Tibial nerve (tissue), 4 donors: ENCODE data around the gene CNEP1R1. TPM values are rescaled to one million over a fixed set of nuclear protein-coding genes. Genes with fewer than 3 reads are reported as not detected.
A peak's percentile ranks its signal among the peaks of the same experiment; 100 is the strongest.

ENCODE experiments used
- DNase-seq, 2 donors: peaks; one replicate each; pipeline ENCODE4 v3.0.0-alpha.2; 2019; ENCODE audit warnings: low spot score in 2 of 2
- H3K27ac ChIP-seq, 4 donors: fragments of 200-600 bp; sonication (generic) in 3 of 4; one replicate each; pipeline ENCODE4 v1.5.1; 2017 to 2019; ENCODE audit warnings: mild to moderate bottlenecking in 1 of 4
- H3K27me3 ChIP-seq, 2 donors: fragments of 200-600 bp; sonication (generic) in 1 of 2; one replicate each; pipeline versions ENCODE4 v1.5.1 to v1.6.0; 2017 to 2019
- H3K36me3 ChIP-seq, 3 donors: fragments of 200-600 bp; sonication (generic); one replicate each; pipeline ENCODE4 v1.5.1; 2018 to 2019
- H3K4me1 ChIP-seq, 4 donors: fragments of 200-600 bp; sonication (generic) in 3 of 4; one replicate each; pipeline ENCODE4 v1.5.1; 2017 to 2019
- H3K4me3 ChIP-seq, 4 donors: fragments of 200-600 bp; sonication (generic) in 3 of 4; one replicate each; pipeline ENCODE4 v1.5.1; 2017 to 2019; ENCODE audit warnings: mild to moderate bottlenecking in 1 of 4, moderate library complexity in 1 of 4
- H3K9me3 ChIP-seq, 4 donors: fragments of 200-600 bp; sonication (generic) in 3 of 4; one replicate each; pipeline ENCODE4 v1.5.1; 2017 to 2019
- CTCF ChIP-seq, 5 experiments: fragments of 200-600 bp in 3 of 5; fragments of 450-650 bp in 2 of 5; sonication (generic) in 3 of 5; IDR thresholded peaks; one replicate each; pipeline ENCODE4 v1.5.1; 2016 to 2019; ENCODE audit warnings: antibody characterized with exemption in 5 of 5, mild to moderate bottlenecking in 3 of 5, moderate library complexity in 2 of 5
- EP300 ChIP-seq, 2 donors: sonication (generic); formaldehyde crosslinking; IDR thresholded peaks; one replicate each; pipeline ENCODE4 v1.6.1; 2017; ENCODE audit warnings: antibody characterized with exemption in 2 of 2, mild to moderate bottlenecking in 1 of 2
- POLR2A ChIP-seq, 2 donors: fragments of 450-650 bp; IDR thresholded peaks; one replicate each; pipeline ENCODE4 v1.6.1; 2017; ENCODE audit warnings: antibody characterized with exemption in 2 of 2, mild to moderate bottlenecking in 2 of 2, moderate library complexity in 2 of 2
- WGBS, 2 donors: methylation state at CpG; one replicate each; pipeline ENCODE4 v1.1.5; 2018; 5-methylcytosine and 5-hydroxymethylcytosine counted together
- total RNA-seq, 4 donors: library from RNA; depleted of rRNA; stranded (reverse); fragments of >200 nt; gene quantifications; one replicate each; pipeline ENCODE4 v1.1.0, GENCODE V29; 2016

The CNEP1R1 gene
- total RNA-seq, 4 donors from 2014 or later = 5.3 to 23.2 (median 10.2) TPM

DNA sequence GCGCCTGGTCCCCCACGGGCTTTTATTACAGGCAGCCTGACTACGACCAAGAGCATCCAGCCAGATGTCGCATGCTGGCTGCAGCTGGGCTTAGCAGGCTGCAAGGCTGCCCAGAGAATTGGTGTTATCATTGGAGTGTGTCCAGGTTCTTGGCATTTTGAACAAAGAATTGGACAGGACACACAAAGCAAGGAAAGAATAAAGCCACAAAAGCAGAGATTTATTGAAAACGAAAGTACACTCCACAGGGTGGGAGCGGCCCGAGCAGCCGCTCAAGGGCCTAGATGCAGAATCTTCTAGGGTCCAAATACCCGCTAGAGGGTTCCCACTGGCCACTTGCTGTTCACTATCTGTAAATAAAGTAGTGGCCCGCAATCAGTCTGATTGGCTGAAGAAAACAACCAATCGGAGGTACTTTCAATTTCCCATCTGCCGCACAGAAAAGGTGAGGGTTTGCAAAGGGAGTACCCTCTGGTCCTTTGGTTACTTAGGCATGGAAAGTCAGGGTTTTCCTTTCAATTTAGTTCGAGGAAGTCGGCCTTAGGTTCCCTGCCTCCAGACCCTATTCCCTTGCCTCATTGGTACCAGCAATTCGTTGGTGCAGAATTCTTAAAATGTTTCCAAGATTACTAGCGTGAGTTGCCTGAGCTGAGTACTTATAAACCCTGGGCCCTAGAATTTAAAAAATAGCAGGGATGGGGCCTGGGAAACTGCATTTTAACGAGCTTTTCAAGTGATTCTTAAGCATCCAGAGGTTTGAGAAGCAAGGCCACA is 38.5 kb upstream of the CNEP1R1 start:
- Histone ChIP-seq H3K4me1 (no peaks in the 10 kb centered on the region), H3K9me3 (no peaks in the 10 kb centered on the region), H3K36me3 (no peaks in the 10 kb centered on the region), H3K4me3 (peak overlapping the region in 1 of 4 donors; percentile 17), H3K27me3 (no peaks in the 10 kb centered on the region), H3K27ac (peak overlapping the region in 1 of 4 donors; percentile 43)
- WGBS, 2 donors = 64 to 67% methylated on average over 17 of the region's 17 CpGs
- DNase-seq = no peak
- TF ChIP-seq CTCF (IDR thresholded peaks at IDR 0.05) = no peak

- DNase-seq = no peak
- no peaks in the 10 kb centered on the region for H3K4me1 ChIP-seq
- WGBS, 2 donors = 85 to 88% methylated on average over 5 of the region's 5 CpGs
- no peak overlapping the region for H3K27ac ChIP-seq
- H3K36me3 ChIP-seq = no peaks in the 10 kb centered on the region
- no peaks in the 10 kb centered on the region for H3K9me3 ChIP-seq
- H3K27me3 ChIP-seq = no peaks in the 10 kb centered on the region
- TF ChIP-seq CTCF (IDR thresholded peaks at IDR 0.05) (no peak), POLR2A (IDR thresholded peaks at IDR 0.05) (no peak), EP300 (IDR thresholded peaks at IDR 0.05) (no peak)
- no peak overlapping the region for H3K4me3 ChIP-seq
These were observed 37.6 kb upstream of the CNEP1R1 start for GRCh38 chr16:49987381-49987780.

DNA sequence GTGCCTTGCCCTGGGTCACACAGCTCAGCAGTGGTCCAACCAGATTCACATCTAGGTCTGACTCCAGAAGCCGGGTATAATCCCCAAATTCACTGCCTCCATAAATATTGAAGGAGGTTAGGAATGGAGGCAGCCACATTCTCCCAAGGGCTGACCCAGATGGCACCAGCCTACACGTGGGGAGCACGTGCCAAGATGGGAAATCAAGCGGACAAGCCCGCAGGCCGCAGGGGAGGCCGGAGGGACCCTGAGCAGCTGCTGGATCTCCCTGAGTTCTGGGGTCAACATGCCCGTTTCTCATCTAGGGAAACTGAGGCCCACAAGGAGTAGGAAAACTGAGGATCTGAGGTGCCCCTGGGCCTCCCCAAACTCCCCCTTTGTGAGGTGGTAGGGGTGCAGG is 32.2 kb upstream of the CNEP1R1 start:
- no peaks in the 10 kb centered on the region for H3K9me3 ChIP-seq
- H3K27ac ChIP-seq = no peak overlapping the region
- 87 to 93% methylated on average over 7 of the region's 8 CpGs for WGBS, 2 donors
- H3K36me3 ChIP-seq = no peaks in the 10 kb centered on the region
- no peak overlapping the region for H3K4me3 ChIP-seq
- no peaks in the 10 kb centered on the region for H3K4me1 ChIP-seq
- TF ChIP-seq POLR2A (IDR thresholded peaks at IDR 0.05) (no peak), EP300 (IDR thresholded peaks at IDR 0.05) (no peak), CTCF (IDR thresholded peaks at IDR 0.05) (no peak)
- H3K27me3 ChIP-seq = no peaks in the 10 kb centered on the region
- DNase-seq = no peak

DNA sequence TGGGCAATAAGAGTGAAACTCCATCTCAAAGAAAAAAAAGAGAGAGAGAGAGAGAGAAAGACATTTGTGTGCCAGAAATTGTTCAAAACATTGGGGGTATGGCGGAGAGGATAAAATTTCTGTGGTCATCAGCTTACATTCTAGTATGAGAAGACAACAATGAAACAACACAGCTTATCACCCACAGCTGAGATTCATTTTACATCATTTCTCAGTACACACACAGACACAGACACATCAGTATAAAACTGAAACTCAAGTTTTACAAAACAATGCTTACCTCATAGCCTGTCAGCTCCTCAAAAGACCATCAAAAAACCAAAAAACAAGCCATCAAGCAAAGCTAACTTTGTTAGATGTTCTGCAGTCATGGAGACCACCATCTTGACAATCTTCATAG is 31.4 kb upstream of the CNEP1R1 start:
- 79% methylated on average over 1 of the region's 1 CpG for WGBS, 2 donors
- no peak for DNase-seq

More for the DNA sequence above, 31.4 kb upstream of the CNEP1R1 start:
- TF ChIP-seq EP300 (IDR thresholded peaks at IDR 0.05) = no peak
- TF ChIP-seq CTCF (IDR thresholded peaks at IDR 0.05) = no peak
- no peak for TF ChIP-seq POLR2A (IDR thresholded peaks at IDR 0.05)
- Histone ChIP-seq H3K27ac (no peak overlapping the region), H3K9me3 (no peaks in the 10 kb centered on the region), H3K36me3 (no peaks in the 10 kb centered on the region), H3K4me3 (no peak overlapping the region), H3K4me1 (no peaks in the 10 kb centered on the region), H3K27me3 (no peaks in the 10 kb centered on the region)
